ENCODE data around the gene ADAP1.

Gene ADAP1

DNA sequence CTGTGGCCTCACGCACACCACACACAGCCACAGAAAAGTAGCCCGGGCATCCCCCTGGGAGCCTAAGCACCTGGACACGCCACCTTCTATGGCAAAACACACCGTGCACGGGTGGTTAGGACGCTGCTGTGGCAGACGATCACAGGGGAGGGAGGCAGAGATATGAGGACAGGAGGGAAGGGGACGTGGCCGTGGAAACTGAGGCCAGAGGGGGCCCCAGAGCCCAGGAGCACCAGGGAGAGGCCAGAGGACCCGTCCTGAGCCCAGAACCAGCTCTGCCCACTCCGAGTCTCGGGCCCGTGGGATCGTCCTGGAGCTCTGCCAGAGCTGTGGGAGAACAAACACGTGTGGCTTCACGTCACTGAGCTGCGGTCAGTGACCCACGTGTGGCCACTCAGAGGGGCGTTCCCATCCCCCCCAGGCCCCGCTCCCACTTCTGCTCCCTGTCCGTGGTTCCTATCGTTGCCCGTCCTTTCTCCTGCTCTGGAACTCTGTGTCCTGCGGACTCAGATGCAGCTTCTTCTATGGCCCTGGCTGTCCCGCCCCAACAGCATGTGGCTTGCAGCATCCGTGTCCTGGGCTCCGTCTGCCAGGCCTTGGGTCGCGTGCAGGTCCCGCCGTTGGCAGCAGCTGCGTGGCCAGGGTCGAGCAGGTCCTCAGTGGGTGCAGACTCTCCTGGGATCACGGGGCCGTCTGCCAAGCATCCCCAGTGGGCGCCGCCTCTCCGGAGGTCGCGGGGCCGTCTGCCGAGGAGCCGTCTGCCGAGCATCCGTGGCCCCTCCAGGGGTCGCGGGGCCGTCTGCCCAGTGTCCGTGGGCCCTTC lies 47.1 kb downstream of the ADAP1 start:
- TF ChIP-seq, protein P1, sequence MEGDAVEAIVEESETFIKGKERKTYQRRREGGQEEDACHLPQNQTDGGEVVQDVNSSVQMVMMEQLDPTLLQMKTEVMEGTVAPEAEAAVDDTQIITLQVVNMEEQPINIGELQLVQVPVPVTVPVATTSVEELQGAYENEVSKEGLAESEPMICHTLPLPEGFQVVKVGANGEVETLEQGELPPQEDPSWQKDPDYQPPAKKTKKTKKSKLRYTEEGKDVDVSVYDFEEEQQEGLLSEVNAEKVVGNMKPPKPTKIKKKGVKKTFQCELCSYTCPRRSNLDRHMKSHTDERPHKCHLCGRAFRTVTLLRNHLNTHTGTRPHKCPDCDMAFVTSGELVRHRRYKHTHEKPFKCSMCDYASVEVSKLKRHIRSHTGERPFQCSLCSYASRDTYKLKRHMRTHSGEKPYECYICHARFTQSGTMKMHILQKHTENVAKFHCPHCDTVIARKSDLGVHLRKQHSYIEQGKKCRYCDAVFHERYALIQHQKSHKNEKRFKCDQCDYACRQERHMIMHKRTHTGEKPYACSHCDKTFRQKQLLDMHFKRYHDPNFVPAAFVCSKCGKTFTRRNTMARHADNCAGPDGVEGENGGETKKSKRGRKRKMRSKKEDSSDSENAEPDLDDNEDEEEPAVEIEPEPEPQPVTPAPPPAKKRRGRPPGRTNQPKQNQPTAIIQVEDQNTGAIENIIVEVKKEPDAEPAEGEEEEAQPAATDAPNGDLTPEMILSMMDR (conservative IDR thresholded peaks at IDR 0.05; ENCODE audit: control insufficient read depth, insufficient read depth, low read depth, low read length) = no peak
- no peak for DNase-seq (ENCODE audit: low read depth)
- no peak overlapping the region for H3K4me3 ChIP-seq (ENCODE audit: control insufficient read depth, low read depth, low read length)

DNA sequence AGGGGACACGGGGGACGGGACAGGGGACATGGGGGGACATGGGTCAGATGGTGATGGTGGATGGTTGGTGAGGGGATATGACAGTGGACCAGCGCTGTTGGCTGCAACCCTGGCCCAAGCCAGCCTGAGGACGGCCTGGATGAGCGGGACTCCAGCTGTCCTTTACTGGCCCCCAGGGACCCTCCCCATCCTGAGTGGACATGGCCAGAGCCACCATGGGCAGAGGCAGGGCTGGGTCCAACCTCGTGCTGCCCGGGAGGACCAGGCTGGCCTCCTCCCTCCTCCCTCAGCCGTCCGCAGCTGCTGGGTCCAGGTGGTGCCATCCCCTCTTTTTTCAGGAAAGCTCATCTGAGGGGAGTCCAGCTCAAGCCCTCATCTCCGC lies 47.7 kb downstream of the ADAP1 start:
- DNase-seq (ENCODE audit: low read depth) = no peak
- no peak overlapping the region for H3K4me3 ChIP-seq (ENCODE audit: control insufficient read depth, low read depth, low read length)
- TF ChIP-seq, protein P1 (conservative IDR thresholded peaks at IDR 0.05; ENCODE audit: control insufficient read depth, insufficient read depth, low read depth, low read length) = no peak

DNA sequence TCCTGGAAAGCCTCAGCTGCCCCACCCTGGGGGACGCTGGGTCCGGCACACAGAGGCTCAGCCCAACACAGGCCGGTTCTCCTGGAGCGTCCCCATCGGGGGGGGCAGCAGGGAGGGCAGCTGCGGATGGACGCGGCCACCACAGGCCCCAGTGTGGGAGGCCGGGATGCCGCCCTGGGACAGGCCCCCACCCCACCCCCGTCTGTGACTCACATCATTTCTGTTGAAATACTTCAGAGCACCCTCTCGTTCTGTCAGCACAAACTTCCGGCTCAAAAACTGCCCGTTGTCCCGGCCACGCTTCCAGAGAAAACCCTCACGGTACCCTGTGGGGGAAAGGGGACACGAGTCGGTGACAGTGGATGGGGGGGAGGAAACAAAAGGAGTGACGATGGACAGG lies 49.6 kb downstream of the ADAP1 start:
- peak; percentile 58 for DNase-seq (ENCODE audit: low read depth)
- H3K4me3 ChIP-seq (ENCODE audit: control insufficient read depth, low read depth, low read length) = peak overlapping the region; percentile 1
- TF ChIP-seq, protein P1 (conservative IDR thresholded peaks at IDR 0.05; ENCODE audit: control insufficient read depth, insufficient read depth, low read depth, low read length) = no peak

DNA sequence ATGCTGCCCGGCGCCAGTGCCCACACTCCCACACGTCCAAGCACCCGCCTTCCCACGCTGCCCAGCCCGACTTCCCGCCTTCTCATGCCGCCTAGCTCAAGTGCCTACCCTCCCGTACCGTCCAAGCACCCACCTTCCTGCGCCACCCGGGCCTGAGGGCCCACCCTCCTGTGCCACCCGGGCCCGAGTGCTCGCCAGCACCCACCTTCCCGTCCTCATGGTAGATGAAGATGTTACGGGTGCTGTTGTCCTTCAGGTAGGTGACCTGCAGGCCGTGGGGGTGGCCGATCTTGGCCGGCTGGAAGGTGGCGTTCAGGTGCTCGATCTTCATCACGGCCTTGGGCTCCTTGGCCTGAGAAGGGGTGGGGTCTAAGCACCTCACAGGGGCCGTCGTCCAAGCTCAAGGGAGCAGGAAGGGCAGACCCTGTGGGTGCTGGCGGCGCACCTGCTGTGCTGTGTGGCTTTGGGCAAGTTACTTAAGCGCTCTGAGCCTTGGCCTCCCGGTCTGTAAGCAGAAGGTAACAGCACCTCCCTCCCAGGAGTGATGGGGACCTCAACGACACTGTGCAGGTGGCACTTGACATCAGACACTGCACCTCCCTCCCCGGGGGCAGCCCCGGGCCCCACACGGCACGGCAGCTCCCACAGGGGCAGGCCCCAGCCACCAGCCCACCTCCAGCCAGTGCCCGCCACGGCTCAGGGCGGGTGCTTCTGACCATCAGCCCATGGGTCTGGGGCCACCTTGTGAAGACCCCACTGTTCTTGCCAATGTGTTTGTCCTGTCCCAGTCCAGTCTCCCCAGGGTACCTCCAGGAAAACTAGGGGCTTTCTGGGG lies 50.3 kb downstream of the ADAP1 start:
- TF ChIP-seq, protein P1 (conservative IDR thresholded peaks at IDR 0.05; ENCODE audit: control insufficient read depth, insufficient read depth, low read depth, low read length) = no peak
- no peak for DNase-seq (ENCODE audit: low read depth)
- no peak overlapping the region for H3K4me3 ChIP-seq (ENCODE audit: control insufficient read depth, low read depth, low read length)

DNA sequence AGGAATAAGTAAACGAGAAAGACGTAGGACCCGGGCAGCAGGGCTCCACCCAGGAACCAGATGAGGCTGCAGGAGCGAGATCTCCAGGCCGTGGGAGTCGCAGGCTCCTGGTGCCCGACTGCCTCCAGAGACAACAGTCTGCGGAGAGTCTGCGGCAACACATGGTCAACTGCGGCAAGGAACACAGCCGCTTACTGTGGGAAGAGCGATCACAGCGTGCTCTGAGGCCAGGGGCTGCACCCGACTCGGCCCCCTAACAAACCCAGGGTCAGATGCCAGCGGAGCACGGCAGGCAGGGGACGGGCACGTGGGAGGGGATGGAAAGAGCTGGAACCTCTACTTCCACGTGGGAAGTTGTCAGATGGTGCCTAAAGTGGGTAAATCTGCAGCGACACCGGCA lies 51.5 kb downstream of the ADAP1 start:
- no peak for DNase-seq (ENCODE audit: low read depth)
- TF ChIP-seq, protein P1 (conservative IDR thresholded peaks at IDR 0.05; ENCODE audit: control insufficient read depth, insufficient read depth, low read depth, low read length) = no peak
- no peak overlapping the region for H3K4me3 ChIP-seq (ENCODE audit: control insufficient read depth, low read depth, low read length)

DNA sequence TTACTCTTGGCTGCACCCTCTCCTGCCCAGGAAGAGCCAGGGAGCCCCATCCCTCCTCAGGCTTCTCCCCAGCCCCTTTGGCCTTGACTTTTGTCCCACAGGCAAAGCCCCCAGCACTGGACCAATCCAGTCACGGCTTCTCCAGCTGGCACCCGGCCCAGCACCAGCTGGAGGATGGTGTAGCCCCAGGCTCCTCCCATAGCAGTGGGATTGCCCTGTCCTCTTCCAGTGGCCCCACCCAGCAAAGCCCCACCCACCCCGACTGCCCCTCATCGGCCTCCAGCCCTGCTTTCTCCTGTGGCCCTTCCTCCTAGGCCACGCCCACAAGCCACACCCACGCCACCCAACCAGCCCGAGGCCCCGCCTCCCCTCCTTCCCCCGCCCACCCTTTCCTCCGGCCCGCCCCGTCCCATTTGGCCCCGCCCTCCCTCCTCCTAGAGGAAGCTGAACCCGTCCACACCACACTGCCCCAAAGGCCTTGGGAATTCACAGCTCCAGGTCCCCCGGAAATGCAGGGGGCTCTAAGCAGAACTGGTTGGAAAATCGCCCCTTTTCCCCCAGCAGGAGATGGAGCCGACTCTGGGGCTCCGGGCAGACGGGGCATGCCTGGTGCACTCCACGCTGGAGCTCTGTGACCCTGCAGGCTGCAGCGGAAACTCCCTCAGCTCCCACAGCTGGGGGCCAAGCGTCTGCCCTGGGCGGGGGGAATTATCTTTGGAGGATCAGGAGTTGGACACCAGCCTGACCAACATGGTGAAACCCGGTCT lies 52.9 kb downstream of the ADAP1 start:
- TF ChIP-seq, protein P1 (conservative IDR thresholded peaks at IDR 0.05; ENCODE audit: control insufficient read depth, insufficient read depth, low read depth, low read length) = no peak
- peak; percentile 88 for DNase-seq (ENCODE audit: low read depth)
- no peak overlapping the region for H3K4me3 ChIP-seq (ENCODE audit: control insufficient read depth, low read depth, low read length)

All from fibroblast of mammary gland (primary cell).